Measurements from ENCODE around the gene ACOT12.

- TF ChIP-seq CTCF (IDR thresholded peaks at IDR 0.05): no peak
- TF ChIP-seq EP300 (IDR thresholded peaks at IDR 0.05; ENCODE audit: low read depth): no peak
- no peak for TF ChIP-seq POLR2A (IDR thresholded peaks at IDR 0.05)
- no peak for TF ChIP-seq POLR2AphosphoS5 (IDR thresholded peaks at IDR 0.05)
These were observed 1.3 kb upstream of the ACOT12 start for GRCh38 chr5:81395262-81395661.
